GM18907 (cell line): Measurements from ENCODE around the gene MYCBP2.
"Not testable (repeated sequence)": the region's sequence is repeated elsewhere in the genome, so short reads cannot be mapped to it uniquely, and the experiment has no call there.

ENCODE experiments used
- ATAC-seq: cut with Tn5 transposase; IDR thresholded peaks from one replicate; pipeline ENCODE4 v1.9.1; 2021; ENCODE audit warnings: mild to moderate bottlenecking, moderate library complexity; ENCODE audit not compliant: unreplicated experiment

Gene MYCBP2

DNA sequence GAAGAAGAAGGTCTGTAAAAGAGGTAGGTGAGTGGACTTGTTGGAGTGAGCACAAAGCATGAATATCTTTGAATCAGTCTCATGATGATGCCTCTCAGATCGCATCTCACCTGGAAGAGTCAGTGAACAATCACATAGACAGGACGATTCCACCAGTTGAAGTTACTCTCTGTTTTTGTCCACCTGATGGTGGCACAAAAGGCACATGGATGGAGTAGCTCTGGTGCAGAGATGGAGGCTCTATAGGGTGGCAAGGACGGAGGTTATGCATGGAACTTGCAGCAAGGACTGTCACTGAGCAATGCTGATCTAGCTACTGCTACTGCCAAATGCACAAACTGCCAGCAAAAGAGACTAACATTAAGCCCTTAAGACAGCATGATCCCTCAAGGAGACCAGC, 10.3 kb upstream of the MYCBP2 start:
- no peak for ATAC-seq

DNA sequence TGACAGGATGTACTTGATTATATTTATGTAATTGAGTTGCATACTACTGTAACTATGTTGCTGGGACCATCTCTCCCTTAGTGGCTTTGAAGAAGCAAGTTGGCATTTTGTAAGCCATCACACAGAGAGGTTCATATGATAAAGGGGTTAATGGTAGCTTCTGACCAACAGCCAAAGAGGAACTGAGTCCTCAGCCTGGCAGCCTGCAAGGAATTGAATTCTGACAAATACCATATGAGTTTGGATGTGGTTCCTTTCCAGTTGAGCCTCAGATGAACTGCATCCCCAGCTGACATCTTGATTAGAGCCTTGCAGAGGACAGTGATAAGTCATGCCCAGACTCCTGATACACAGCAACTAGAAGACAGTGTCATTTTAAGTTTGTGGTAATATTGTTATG, 8.6 kb upstream of the MYCBP2 start:
- no peak for ATAC-seq

DNA sequence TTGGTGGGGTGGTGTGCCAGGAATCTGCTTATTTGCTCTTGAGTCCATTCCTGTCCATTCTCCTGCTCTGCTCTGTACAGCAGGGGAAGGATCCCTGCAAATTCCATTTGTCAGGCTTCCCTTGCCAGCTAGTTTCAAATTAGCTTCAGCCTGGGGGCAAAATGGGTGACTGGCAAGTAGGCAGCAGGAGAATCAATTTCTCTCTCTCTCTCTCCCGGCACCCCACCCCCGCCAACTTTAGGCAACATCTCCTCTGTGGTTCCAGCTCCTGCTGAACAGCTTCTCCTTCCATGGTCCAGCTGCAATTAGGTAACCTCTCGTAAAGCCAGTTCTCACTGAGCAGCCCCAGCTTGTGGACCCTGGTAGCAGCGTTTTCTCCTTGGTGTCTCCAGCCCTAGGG, 6.7 kb upstream of the MYCBP2 start:
- no peak for ATAC-seq

- no peak for ATAC-seq
Observed at GRCh38 chr13:77331421-77331820, 4.5 kb upstream of the MYCBP2 start.

DNA sequence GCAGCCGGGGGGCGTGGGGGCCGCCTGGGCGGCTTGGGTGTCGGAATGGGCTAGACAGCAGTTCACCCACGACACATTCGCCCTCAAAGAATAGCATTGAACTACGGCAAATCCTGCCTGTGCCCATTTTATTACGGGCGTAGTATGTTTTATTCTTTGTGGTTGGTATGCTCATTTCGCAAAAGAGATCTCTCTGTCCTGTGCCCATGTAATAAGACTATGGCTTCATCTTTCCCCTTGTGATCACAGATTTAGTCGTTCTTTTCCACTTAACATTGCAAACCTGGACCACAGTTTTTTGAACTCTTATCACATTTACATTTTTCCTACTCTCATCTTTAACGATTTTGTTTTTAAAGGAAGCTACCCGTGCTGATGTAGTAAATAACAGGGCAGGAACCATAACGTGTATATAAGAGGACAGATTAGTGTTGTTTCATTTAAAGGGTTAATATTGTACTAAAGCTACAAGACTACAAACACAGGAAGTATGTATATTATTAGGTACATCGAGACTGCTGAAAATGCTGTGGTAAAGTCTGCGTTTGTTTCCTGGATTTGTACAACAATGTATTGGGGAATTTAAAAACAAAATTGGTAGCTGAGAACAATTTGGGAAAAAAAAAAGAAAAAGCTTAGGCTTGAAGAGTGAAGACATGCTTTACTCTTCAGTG, 3.2 kb upstream of the MYCBP2 start:
- ATAC-seq, result no peak

GRCh38 chr13:77329133-77329910, 2.4 kb upstream of the MYCBP2 start:
- ATAC-seq, result peak; percentile 71

DNA sequence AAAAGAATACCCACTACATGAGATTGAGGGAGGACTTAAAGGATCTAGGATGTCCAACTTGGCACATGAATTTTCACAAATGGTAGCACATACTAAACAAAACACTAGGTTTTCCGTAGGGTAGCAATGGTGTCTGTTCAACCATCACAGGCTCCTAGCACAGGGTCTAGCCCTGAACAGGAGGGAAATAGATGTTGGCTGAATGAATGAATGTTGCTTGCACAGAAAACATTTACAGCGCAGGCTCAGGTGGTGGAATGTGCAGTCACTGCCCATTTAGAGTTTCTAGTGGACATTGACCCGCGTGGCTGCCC, 1.9 kb upstream of the MYCBP2 start:
- ATAC-seq, result peak; percentile 8

GRCh38 chr13:77325371-77325980, 1.4 kb downstream of the MYCBP2 start:
- no peak for ATAC-seq

DNA sequence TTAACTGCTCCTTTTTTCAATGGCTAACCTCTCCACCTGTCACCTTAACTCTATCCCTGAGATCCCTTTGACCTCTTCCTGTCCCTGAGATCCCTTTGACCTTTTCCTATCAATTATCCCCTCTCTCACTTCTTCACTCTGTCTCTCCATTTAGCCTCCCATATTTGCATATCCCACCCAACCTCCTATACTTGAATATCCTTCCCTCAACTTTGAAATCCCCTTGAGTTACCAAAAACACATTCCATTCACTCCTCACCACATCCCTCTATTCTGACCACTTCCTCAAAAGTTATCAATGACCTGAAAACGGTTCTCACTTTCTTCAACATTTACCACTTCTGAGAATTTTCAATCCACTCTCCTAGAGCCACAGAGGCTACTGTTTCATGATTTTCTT, 3.0 kb downstream of the MYCBP2 start:
- ATAC-seq, result no peak

DNA sequence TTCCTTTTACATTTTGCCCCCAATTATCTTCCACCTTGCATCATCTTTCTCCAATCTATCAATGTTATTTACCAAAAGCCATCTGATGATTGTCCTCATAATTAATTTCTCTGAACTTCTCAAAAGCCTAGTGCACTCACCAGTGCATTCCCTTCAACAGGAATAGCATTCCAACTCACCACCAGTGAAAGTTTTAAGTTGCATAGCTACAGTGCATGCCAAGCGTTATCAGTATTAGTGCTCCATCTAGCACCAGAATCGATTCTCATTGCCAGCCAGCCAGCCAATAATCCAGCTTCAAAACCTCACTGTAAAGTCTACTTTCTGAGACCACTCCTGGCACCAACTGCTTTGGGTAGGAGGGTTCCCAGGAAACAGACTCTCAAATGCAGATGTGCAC, 7.4 kb downstream of the MYCBP2 start:
- no peak for ATAC-seq

GRCh38 chr13:77318741-77319140, 8.2 kb downstream of the MYCBP2 start:
- ATAC-seq, result no peak

DNA sequence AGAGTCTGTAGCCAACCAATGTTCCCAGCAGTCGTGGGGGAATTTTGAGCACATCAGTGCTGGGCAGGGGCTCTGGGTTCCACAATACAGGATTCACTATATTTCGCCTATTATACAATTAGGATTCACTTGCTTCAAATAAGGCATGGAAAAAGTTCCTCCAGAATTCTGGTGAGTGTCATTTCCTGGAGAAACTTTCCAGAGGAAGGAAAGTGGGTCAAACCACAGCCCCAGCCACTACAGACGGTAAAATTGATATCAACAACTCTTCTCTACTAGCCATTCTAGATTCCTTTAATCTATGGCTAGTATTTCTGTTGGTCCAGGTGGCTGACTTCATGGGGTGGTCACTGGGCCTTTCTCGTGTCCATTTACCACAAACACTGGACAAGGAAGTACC, 10.5 kb downstream of the MYCBP2 start:
- no peak for ATAC-seq

DNA sequence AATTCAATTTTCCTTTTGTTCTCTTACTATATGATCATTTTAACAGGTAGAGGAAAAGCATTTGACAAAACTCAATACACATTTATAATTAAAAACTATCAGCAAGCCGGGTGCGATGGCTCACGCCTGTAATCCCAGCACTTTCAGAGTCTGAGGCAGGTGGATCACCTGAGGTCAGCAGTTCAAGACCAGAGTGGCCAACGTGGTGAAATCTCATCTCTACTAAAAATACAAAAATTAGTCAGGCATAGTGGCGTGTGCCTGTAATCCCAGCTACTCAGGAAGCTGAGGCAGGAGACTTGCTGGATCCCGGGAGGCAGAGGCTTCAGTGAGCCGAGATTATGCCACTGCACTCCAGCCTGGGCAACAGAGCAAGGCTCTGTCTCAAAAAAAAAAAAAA, 11.4 kb downstream of the MYCBP2 start:
- ATAC-seq, result not testable (repeated sequence)

DNA sequence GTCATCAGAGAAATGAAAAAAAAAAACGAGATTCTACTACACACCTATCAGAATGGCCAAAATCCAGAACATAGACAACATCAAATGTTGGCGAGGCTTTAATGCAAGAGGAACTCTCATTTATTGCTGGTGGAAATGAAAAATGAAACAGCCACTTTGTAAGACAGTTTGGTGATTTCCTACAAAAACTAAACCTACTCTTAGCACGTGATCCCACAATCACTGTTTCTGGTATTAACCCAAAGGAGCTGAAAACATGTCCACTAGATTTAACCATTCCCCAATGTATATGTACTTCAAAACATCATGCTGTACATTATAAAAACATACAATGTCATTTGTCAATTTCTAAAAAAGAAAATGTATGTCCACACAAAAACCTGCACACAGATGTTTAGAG, 13.0 kb downstream of the MYCBP2 start:
- no peak for ATAC-seq

GRCh38 chr13:77312311-77312710, 14.6 kb downstream of the MYCBP2 start:
- ATAC-seq, result no peak

- no peak for ATAC-seq
Observed at GRCh38 chr13:77310579-77311279, 16.2 kb downstream of the MYCBP2 start.

DNA sequence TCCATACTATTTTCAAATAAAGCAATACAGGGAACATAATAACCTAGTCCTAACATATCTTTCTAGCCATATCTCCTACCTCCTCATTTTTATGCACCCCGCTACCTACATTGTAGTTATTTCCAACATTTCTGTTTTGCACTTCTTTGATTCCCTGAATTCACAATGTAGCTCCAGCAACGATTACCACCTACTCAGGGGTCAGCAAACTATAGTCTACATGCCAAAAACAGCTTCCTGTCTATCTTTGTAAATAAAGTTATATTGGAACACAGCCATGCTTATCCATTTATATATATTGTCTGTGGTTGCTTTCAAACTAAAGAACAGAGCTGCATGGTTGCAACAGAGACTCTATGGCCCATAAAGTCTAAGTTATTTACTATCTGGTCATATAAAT, 16.7 kb downstream of the MYCBP2 start:
- ATAC-seq, result no peak

DNA sequence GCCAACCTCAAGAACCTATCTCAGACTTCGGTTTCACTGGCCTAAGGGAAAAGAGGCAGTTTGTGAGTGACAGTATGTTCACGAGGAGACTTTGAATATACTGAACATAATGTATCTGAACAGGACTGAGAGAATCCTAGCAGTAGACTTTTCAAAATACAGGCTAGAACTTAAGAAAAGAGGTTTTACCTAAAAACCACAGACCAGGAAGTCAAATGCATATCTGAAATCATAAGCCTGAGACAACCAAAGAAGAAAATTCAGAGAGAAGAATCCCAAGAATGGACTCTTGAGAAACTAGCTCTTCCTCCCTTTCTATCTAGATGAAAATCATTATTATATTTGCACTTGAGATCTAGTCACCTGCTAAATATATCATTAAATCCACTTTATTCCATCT, 17.6 kb downstream of the MYCBP2 start:
- ATAC-seq, result no peak

DNA sequence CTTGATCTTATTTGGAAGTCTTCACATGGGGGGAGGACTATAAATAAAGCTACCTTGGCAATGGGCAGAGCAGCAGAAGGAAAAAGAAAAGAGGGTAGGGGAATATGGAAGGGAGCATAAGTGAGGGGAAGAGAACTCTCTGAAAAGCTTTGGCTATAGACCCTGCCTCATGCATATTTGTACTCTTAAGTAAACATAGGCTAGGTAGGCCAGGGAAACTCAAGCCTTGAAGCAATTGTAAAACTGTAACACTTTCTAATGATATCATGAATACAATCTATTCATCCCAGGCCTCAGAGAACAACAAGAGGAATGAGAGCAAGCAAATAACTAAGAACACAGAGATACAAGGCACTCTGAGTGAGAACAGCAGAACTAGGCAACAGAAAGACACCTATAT, 20.4 kb downstream of the MYCBP2 start:
- ATAC-seq, result no peak

GRCh38 chr13:77305266-77305665, 21.6 kb downstream of the MYCBP2 start:
- ATAC-seq, result no peak

DNA sequence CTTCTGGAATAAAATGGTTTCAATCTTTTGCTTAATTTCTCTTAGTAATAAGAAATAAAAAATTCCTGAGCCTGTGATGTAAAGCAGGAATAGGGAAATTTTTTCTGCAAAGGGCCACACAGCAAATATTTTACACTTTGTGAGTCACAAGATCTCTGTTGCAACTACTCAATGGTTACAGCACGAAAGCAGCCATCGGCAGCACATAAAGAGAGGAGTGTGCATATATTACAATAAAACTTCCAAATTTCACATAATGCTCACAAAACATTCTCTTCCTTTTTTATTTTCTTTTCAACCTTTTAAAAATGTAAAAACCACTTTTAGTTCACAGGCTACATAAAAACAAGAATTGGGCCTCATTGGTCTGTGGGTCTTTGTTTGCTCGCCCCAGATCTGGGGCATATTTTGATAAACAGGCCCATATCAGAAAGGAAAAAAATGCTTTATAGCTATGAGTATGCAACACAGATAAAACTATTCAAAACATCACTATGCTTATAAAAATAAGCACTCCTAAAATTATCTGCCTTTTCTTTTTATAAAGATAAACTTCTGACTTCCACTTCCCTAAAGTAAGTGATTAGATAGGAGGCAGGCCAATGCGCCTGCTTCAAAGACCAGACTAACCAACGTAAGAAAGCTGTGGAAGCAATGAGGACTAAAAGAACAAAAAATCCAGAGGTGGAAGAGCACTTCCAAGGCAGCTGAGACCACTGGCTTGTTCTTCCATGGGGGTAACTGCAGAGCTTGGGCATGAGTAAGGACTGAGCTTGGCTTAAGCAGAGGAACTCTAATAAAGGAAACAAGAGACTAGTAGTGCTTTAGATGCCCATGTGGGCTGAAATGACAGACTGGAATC, 26.5 kb downstream of the MYCBP2 start:
- peak; percentile 43 for ATAC-seq
